GM12801 (cell line): Measurements from ENCODE around the gene EIF2B1.

Experiments used
- TF ChIP-seq, protein P1 (sequence below): IDR thresholded peaks from one replicate; pipeline ENCODE4 v1.5.1; 2011; ENCODE audit warnings: control low read depth; ENCODE audit not compliant: insufficient read length; ENCODE audit errors: extremely low read depth

The EIF2B1 gene

DNA sequence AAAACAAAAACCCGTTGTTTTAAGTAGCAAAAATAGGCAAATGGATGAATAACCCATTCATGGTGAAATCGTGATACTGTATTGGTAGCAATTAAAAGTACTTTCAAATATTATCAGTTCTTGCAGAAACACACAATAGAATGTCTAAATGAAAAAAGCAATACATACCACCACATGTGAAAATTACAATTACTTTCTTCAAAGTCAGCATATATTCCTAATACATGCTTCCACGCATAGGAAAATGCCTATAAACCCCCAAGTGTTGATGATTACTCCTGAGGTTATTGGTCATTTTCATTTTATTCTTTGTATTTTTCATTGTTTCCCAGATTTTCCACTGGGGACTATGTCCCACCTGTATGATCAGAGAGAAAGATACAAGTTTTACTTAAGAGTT, 16.3 kb downstream of the EIF2B1 start:
- TF ChIP-seq, protein P1, sequence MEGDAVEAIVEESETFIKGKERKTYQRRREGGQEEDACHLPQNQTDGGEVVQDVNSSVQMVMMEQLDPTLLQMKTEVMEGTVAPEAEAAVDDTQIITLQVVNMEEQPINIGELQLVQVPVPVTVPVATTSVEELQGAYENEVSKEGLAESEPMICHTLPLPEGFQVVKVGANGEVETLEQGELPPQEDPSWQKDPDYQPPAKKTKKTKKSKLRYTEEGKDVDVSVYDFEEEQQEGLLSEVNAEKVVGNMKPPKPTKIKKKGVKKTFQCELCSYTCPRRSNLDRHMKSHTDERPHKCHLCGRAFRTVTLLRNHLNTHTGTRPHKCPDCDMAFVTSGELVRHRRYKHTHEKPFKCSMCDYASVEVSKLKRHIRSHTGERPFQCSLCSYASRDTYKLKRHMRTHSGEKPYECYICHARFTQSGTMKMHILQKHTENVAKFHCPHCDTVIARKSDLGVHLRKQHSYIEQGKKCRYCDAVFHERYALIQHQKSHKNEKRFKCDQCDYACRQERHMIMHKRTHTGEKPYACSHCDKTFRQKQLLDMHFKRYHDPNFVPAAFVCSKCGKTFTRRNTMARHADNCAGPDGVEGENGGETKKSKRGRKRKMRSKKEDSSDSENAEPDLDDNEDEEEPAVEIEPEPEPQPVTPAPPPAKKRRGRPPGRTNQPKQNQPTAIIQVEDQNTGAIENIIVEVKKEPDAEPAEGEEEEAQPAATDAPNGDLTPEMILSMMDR = no peak

DNA sequence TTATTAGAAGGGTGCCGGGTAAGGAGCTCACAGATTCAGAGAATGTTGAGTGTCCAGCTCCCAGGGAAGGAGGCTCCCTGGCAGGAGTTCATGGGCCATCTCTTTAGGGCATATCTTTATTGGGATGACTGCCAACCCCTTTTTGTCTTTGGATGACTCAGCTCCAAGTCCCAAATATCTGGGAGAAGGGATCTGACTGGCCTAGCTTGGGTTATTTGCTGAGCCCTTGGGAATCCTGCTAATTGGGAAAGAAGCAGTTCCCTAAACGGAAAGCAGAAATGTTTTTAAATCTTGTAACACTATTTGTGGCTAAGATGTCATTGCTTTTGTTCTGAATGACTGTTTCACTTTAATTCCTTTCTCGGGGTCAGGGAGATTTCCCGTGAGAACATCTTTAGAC, 19.0 kb downstream of the EIF2B1 start:
- TF ChIP-seq, protein P1 = no peak

GRCh38 chr12:123614110-123614509, 19.4 kb downstream of the EIF2B1 start:
- TF ChIP-seq, protein P1 = no peak

GRCh38 chr12:123608182-123608581, 25.3 kb downstream of the EIF2B1 start:
- TF ChIP-seq, protein P1 = no peak

GRCh38 chr12:123607756-123608155, 25.7 kb downstream of the EIF2B1 start:
- TF ChIP-seq, protein P1 = no peak

GRCh38 chr12:123602651-123603195, 30.8 kb downstream of the EIF2B1 start:
- TF ChIP-seq, protein P1 = no peak

DNA sequence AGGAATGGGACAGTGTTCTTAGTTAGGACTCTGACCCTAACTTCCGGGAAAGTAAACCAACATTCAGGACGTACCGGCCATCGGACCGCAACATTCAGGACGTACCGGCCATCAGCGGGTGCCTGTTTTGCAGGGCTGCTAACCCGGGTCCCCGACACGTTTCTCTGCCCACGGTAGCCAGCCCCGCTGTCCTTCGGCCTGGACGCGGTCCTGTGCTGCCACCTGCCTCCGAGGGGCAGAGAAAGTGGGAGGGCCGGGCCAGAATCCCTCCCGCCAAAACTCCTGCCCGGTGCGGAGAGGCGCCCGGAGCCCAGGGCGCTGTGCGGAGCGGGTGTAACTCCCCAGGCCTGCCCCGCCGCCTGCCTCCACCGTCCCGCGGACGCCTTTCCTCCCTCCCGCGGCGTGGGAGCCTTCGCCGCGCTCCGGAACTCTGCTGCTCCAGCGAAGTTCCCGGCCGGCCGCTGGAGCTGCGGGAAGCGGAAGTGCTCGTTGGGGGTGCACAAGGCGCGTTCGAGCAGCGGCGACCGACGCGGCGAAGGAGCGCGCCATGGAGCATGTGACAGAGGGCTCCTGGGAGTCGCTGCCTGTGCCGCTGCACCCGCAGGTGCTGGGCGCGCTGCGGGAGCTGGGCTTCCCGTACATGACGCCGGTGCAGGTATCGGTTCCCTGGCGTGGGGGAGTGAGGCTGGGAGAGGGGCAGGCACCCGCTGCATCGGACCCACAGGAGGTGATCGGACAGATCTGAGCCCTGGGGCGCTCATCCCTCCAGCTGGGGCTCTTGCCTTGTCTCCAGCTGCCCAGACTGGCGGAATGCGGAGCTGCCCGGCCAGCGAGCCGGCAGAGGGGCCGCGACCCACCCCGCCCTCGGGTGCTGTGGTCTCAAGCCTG, 31.6 kb downstream of the EIF2B1 start, which contains the start of gene DDX55:
DDX55 (plus strand) TSS at position 498 of the 888 bp plus-strand sequence; CDS start at position 548, 50 bp downstream.
- TF ChIP-seq, protein P1 = no peak
